WTC11 (cell line): ENCODE results near the gene BLID.

Source experiments
- CREB1 ChIP-seq: sonication (generic); formaldehyde crosslinking; IDR thresholded peaks from 2 replicates; pipeline ENCODE4 v1.8.0; 2023; ENCODE audit warnings: mild to moderate bottlenecking, missing genetic modification reagents
- ESRRA ChIP-seq: sonication (generic); formaldehyde crosslinking; IDR thresholded peaks from 2 replicates; pipeline ENCODE4 v1.8.1; 2022; ENCODE audit warnings: mild to moderate bottlenecking, missing genetic modification reagents, borderline replicate concordance
- FOXJ3 ChIP-seq: sonication (generic); formaldehyde crosslinking; IDR thresholded peaks from 2 replicates; pipeline ENCODE4 v1.9.0; 2021; ENCODE audit warnings: missing genetic modification reagents, mild to moderate bottlenecking, borderline replicate concordance
- GABPB1 ChIP-seq: sonication (generic); formaldehyde crosslinking; IDR thresholded peaks from 2 replicates; pipeline ENCODE4 v1.8.1; 2023; ENCODE audit warnings: mild to moderate bottlenecking, missing genetic modification reagents
- IRF2 ChIP-seq: sonication (generic); formaldehyde crosslinking; IDR thresholded peaks from 2 replicates; pipeline ENCODE4 v1.8.0; 2022; ENCODE audit warnings: low read depth, missing genetic modification reagents, borderline replicate concordance
- SMAD4 ChIP-seq: sonication (generic); formaldehyde crosslinking; IDR thresholded peaks from 2 replicates; pipeline ENCODE4 v1.8.0; 2022; ENCODE audit warnings: mild to moderate bottlenecking, missing genetic modification reagents
- TEAD1 ChIP-seq: sonication (generic); formaldehyde crosslinking; IDR thresholded peaks from 2 replicates; pipeline ENCODE4 v1.8.0; 2022; ENCODE audit warnings: mild to moderate bottlenecking, missing genetic modification reagents
- TP53 ChIP-seq: sonication (generic); formaldehyde crosslinking; IDR thresholded peaks from 2 replicates; pipeline ENCODE4 v1.8.1; 2023; ENCODE audit warnings: mild to moderate bottlenecking, missing genetic modification reagents
- TF ChIP-seq, protein P1 (sequence below): fragments of 200-600 bp; IDR thresholded peaks from 2 replicates; pipeline ENCODE4 v1.8.0; 2022; ENCODE audit warnings: antibody characterized with exemption
- TF ChIP-seq, protein P2 (sequence below): sonication (generic); formaldehyde crosslinking; IDR thresholded peaks from 2 replicates; pipeline ENCODE4 v1.8.1; 2022; ENCODE audit warnings: mild to moderate bottlenecking, moderate library complexity, missing genetic modification reagents
- TF ChIP-seq, protein P3 (sequence below): sonication (generic); formaldehyde crosslinking; IDR thresholded peaks from 2 replicates; pipeline ENCODE4 v1.8.0; 2022; ENCODE audit warnings: mild to moderate bottlenecking, missing genetic modification reagents
- TF ChIP-seq, protein P4 (sequence below): sonication (generic); formaldehyde crosslinking; IDR thresholded peaks from 2 replicates; pipeline ENCODE4 v1.8.1; 2023; ENCODE audit warnings: mild to moderate bottlenecking, missing genetic modification reagents, moderate library complexity
- TF ChIP-seq, protein P5 (sequence below): sonication (generic); formaldehyde crosslinking; IDR thresholded peaks from 2 replicates; pipeline ENCODE4 v1.8.0; 2022; ENCODE audit warnings: mild to moderate bottlenecking, missing genetic modification reagents
- TF ChIP-seq, protein P6 (sequence below): sonication (generic); formaldehyde crosslinking; IDR thresholded peaks from 2 replicates; pipeline ENCODE4 v1.8.1; 2022; ENCODE audit warnings: missing genetic modification reagents, borderline replicate concordance

DNA sequence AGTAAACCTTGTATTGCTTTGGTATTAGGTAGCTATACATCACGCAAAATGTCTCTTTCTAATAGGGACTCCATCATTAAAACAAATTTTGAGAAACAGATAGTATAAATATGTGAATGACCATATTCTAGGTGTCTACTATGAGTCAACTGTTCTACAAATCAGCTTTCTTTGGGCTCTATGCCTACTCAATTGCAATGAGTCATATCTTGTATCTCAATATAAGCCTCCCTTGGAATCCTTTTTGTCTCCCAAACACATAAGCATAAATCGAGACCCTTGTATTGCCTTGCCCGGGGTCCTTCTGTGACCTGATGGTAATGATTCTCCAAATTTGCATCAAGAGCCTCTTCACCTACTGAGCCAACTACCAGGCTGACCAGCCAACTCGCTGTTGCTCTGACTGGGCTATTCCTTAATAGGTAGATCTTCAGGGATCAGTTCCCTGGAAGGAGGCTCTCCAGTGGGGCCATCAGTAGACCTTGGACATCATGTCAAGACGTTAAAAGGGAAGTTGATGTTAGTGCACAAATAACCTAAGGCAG is 22.2 kb downstream of the BLID start:
- TF ChIP-seq, protein P1, sequence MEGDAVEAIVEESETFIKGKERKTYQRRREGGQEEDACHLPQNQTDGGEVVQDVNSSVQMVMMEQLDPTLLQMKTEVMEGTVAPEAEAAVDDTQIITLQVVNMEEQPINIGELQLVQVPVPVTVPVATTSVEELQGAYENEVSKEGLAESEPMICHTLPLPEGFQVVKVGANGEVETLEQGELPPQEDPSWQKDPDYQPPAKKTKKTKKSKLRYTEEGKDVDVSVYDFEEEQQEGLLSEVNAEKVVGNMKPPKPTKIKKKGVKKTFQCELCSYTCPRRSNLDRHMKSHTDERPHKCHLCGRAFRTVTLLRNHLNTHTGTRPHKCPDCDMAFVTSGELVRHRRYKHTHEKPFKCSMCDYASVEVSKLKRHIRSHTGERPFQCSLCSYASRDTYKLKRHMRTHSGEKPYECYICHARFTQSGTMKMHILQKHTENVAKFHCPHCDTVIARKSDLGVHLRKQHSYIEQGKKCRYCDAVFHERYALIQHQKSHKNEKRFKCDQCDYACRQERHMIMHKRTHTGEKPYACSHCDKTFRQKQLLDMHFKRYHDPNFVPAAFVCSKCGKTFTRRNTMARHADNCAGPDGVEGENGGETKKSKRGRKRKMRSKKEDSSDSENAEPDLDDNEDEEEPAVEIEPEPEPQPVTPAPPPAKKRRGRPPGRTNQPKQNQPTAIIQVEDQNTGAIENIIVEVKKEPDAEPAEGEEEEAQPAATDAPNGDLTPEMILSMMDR: no peak
- TF ChIP-seq, protein P2, sequence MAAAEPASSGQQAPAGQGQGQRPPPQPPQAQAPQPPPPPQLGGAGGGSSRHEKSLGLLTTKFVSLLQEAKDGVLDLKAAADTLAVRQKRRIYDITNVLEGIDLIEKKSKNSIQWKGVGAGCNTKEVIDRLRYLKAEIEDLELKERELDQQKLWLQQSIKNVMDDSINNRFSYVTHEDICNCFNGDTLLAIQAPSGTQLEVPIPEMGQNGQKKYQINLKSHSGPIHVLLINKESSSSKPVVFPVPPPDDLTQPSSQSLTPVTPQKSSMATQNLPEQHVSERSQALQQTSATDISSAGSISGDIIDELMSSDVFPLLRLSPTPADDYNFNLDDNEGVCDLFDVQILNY (CRISPR knock-in tag): no peak
- TF ChIP-seq ESRRA (CRISPR knock-in tag) (no peak), CREB1 (CRISPR knock-in tag) (no peak), IRF2 (CRISPR knock-in tag) (no peak), FOXJ3 (CRISPR knock-in tag) (no peak), TEAD1 (CRISPR knock-in tag) (no peak), SMAD4 (no peak), TP53 (CRISPR knock-in tag) (no peak), GABPB1 (CRISPR knock-in tag) (no peak)
- TF ChIP-seq, protein P3, sequence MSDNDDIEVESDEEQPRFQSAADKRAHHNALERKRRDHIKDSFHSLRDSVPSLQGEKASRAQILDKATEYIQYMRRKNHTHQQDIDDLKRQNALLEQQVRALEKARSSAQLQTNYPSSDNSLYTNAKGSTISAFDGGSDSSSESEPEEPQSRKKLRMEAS (CRISPR knock-in tag): no peak
- TF ChIP-seq, protein P4, sequence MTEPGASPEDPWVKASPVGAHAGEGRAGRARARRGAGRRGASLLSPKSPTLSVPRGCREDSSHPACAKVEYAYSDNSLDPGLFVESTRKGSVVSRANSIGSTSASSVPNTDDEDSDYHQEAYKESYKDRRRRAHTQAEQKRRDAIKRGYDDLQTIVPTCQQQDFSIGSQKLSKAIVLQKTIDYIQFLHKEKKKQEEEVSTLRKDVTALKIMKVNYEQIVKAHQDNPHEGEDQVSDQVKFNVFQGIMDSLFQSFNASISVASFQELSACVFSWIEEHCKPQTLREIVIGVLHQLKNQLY (CRISPR knock-in tag): no peak
- TF ChIP-seq, protein P5, sequence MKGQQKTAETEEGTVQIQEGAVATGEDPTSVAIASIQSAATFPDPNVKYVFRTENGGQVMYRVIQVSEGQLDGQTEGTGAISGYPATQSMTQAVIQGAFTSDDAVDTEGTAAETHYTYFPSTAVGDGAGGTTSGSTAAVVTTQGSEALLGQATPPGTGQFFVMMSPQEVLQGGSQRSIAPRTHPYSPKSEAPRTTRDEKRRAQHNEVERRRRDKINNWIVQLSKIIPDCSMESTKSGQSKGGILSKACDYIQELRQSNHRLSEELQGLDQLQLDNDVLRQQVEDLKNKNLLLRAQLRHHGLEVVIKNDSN (CRISPR knock-in tag): no peak
- TF ChIP-seq, protein P6, sequence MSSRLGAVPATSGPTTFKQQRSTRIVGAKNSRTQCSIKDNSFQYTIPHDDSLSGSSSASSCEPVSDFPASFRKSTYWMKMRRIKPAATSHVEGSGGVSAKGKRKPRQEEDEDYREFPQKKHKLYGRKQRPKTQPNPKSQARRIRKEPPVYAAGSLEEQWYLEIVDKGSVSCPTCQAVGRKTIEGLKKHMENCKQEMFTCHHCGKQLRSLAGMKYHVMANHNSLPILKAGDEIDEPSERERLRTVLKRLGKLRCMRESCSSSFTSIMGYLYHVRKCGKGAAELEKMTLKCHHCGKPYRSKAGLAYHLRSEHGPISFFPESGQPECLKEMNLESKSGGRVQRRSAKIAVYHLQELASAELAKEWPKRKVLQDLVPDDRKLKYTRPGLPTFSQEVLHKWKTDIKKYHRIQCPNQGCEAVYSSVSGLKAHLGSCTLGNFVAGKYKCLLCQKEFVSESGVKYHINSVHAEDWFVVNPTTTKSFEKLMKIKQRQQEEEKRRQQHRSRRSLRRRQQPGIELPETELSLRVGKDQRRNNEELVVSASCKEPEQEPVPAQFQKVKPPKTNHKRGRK: no peak
